Amniotic epithelial cell (primary cell): Measurements from ENCODE around the gene ACOX3.
"Not testable (repeated sequence)": the region's sequence is repeated elsewhere in the genome, so short reads cannot be mapped to it uniquely, and the experiment has no call there.

Source experiments
- DNase-seq: peaks from one replicate; pipeline ENCODE4 v3.0.0-alpha.2; 2010; ENCODE audit warnings: low read depth

Gene ACOX3

DNA sequence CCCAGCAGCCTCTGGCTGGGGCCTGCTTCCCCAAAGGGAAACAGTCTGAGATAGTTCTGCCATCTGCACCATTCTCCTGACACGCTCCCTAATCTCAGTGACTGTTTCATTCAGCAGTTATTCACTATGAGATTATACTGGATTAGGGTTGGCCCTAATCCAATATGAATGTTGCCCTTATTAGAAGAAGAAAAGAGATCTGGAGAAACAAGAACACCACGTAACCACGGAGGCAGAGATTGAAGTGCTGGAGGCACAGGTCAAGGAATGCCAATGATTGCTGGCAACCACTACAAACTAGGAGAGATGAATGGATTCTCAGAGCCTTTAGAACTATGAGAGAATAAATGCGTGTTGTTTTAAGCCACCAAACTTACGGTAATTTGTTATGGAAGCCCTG is 7.4 kb downstream of the ACOX3 start:
- DNase-seq = peak; percentile 68

DNA sequence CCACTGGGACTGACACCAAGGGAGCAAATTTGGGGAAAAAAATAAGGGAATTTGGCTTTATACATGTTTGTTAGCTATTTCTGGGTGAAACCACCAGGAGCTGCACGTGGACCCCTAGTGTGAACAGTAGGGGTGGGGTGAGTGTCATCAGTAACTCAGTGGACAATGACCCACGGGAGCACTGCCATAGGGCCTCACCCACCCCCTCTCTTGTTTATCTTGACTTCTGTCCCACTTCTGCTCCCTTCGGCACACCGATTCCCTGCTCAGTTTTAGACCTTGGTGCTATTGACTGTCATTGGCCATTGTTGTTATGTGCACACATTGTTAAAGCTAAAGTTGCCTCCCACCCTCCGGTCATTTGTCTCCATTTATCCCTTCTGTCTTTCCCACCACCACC is 9.0 kb downstream of the ACOX3 start:
- DNase-seq = no peak

DNA sequence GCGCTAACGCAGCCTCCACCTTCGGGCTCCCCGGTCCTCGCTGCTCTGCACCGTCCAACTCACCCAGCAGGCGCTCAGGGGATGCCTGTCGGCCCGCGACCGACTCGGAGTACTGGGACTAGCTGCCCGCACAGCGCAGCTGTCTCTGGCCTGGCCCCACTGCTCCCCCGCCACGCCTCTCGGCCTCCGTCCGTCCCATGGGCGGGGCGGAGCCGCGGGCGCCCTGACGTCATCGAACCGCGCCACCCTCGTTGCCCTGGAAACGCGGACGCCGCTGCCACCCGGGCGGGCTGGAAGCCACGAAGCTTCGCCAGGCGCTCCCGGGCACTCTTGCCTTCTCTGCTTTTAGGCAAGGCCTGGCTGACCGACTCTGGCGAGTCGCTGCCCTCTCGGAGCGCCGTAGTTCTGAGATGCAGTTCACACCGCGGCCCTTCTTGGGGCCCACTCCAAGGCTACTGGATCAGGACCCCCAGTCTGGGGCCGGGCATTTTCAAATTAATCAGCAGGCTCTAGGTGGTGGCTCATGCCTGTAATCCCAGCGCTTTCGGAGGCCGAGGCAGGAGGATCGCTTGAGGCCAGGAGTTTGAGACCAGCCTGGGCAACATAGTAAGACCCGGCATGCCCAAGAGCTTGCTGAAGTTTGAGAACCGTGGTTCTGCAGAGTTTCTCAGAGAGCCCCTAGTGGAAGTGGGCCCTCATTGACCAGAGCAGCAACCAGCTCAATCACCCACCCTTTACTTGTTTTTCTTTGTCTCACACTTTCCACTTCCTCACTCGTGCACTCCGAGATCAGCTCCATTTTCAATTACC is 12.0 kb downstream of the ACOX3 start:
- DNase-seq = peak; percentile 74

DNA sequence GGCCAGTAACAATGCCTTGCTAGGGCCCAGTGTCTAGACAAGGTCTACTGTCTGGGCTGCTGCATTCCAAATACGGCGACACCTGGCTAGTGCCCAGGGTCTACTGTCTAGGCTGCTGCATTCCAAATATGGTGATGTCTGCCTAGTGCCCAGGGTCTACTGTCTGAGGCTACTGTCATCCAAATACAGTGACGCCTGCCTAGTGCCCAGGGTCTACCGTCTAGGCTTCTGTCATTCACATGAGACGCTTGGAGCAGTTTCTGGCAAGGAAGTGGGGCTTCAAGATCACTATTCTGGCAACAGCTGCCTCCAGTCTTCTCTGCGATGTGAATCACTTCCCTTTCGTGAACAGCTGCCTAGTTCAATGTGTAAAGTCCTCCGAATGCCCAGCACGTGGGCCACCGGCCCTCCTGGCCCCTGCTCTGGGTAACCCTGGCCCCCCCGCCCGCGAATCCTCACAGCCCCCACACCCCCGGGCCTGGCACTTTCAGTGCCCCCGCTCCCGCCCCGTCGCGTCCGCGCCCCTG is 12.7 kb downstream of the ACOX3 start:
- DNase-seq = peak; percentile 43

DNA sequence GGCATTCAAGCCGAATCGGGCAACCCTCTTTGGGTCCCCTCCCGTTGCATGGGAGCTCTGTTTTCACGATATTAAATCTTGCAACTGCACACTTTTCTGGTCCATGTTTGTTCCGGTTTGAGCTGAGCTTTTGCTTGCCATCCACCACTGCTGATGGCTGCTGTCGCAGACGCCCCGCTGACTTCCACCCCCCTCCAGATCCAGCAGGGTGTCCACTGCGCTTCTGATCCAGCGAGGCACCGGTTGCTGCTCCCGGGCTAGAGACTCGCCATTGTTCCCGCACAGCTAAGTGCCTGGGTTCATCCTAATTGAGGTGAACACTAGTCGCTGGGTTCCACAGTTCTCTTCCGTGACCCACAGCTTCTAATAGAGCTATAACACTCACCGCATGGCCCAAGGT is 13.3 kb downstream of the ACOX3 start:
- DNase-seq = no peak

DNA sequence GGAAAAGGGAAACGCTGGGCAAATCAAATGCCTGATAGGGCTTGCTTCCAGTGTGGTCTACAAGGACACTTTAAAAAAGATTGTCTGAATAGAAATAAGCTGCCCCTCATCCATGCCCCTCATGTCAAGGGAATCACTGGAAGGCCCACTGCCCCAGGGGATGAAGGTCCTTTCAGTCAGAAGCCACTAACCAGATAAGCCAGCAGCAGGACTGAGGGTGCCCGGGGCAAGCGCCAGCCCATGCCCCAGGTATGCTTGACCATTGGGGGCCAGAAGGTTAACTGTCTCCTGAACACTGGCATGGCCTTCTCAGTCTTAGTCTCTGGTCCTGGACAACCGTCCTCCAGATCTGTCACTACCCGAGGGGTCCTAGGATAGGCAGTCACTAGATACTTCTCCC is 17.7 kb downstream of the ACOX3 start:
- no peak for DNase-seq

DNA sequence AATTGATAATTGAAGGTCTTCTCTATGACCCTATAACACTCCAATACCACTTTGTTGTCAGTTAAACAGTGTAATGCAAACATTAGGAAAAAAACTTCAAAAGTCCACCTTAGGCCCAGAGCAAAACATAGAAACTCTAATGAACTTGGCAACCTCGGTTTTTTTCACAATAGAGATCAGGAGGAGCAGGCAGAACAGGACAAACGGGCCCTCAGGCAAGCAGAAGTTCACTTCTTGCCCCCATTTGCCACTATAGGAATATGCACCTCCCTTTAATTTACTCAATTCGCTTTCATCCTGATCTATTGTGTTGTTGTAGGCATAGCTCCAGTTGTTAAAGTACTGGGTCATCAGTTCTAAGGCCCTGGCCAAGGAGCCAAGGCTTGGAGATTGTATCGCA is 18.2 kb downstream of the ACOX3 start:
- DNase-seq = no peak

DNA sequence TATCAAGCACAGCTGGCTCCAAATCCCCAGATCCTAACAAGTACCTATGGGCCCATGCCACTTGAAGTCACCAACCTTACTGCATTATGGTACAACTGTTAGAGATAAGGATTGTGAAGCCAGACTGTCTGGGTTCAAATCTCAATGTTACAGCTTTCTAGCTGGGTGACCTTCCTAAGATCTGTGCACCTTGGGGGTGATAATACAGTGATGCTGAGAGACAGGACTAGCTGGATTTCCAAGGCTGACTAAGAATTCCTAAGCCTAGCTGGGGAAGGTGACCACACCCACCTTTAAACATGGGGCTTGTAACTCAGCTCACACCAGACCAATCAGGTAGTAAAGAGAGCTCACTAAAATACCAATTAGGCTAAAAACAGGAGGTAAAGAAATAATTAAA is 20.4 kb downstream of the ACOX3 start:
- DNase-seq = not testable (repeated sequence)

DNA sequence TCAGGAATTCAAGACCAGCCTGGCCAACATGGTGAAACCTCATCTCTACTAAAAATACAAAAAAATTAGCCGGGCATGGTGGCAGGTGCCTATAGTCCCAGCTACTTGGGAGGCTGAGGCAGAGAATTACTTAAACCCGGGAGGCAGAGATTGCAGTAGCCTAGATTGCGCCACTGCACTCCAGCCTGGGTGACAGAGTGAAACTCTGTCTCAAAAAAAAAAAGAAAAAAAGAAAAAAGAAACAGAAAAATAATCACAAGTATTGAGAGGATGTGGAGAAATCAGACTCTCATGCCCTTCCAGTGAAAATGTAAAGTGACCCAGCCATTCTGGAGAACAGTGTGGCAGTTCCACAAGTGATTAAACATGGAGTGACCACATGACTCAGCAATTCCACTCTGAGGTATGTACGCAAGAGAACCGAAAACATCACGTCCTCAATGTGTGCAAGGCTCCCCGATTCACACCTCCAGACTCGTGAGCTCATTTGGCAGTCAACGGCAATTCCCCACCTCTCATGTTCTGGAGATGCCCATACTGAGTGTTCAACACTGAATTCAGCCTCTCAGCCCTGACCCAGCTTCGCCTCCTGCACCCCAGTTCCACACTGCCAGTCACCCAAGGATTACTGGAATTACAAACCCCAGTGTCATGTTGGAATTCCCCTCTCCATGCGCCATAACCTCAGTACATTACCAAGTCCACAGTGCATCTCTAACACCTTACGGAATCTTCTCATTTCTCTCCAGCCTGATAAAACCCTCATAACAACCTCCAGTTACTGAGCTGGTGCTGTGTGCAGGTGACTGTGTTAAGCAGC is 21.1 kb downstream of the ACOX3 start:
- DNase-seq = peak; percentile 72

DNA sequence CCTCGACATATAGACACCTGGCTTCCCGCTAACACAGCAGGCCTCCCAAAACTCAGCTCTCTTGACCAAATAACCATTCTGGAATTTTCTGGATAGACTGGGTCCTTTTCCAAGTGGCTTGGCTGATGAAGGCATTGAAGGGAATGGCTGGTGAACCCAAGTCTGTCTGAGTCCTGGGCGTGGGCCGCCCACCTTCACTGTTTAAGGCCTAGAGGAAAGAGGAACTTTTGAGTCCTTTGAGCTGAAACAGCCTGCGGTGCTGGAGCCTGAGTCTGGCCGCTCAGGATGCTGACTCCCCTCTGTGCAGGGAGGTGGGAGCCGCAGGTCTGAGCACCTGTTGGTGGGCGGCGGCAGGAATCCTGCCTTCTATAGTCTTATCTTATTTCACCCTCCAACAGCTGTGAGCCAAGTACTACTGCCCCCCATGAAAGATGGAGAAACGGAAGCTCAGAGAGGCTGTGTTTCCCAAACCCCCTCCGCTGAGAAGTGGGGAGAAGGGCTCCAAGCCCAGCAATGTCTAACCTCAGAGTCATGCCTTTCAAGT is 23.4 kb downstream of the ACOX3 start:
- no peak for DNase-seq

DNA sequence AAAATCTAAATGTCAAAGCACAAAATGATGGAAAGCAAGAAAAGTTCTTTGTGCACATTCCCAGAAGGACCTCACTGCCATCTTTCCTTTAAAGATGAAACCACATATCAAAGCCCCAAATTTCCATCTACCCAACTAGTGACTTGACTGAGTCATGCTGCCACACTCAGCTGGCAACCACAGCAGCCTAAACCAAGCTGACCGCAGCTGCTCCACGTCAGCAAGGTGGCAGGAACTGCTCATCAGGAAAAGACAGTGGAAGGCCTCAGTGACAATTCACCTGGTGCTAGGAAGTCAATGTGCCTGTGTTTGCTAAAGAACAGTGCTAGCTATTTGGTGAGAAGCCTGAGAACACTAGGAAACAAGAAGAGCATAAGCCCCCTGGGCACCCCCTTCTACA is 26.1 kb downstream of the ACOX3 start:
- no peak for DNase-seq

DNA sequence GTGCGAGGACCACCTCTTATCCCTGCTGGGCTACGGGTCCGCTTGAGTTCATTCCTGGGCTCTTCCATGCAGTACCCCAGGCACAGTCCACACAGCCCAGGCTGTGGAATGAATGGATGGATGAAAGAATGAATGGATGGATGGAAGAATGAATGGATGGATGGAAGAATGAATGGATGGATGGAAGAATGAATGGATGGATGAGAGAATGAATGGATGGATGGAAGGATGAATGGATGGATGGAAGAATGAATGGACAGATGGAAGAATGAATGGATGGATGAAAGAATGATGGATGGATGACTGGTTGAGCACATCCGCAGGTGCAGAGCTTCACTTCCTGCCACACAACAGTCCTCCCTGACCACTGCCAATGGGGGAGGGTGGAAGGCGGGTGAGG is 28.2 kb downstream of the ACOX3 start:
- DNase-seq = no peak

DNA sequence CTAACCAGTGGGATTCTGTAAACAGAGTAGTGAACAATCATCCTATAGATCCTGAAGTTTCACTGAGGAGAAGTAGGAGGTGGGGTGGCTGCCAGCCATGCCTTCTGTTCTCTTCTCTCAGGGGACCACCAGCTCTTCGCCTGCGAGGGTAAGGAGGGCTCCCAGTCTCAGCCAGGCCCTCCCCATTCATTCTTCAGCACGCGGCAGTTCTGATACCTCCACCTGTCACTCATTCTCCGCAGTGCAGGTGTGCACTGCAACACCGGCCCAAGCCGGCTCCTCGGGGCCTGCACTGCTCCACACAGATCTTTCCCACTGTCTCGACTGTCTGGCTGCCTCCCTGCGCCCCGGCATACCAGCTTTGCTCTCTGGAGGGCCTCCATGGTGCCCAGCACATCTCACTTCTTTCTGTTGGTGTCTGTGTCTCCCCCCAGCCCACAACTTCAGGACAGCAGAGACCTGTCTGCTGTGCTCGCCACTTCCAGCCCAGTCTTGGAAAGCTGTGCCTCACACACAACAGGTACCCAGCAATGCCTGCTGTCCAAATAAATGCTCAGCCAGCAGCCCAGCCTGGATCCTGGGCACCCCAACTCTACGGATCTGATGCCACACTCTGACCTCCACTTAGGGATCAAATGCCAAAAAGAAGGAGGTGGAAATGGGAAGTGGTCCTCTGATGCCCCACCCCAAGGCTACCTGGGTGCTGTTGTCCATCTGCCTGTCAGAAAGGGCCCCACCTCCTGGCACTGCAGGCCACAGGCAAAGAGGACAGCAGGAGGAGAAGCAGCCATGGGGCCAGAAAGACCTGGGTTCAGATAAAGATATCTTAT is 29.0 kb downstream of the ACOX3 start:
- no peak for DNase-seq

DNA sequence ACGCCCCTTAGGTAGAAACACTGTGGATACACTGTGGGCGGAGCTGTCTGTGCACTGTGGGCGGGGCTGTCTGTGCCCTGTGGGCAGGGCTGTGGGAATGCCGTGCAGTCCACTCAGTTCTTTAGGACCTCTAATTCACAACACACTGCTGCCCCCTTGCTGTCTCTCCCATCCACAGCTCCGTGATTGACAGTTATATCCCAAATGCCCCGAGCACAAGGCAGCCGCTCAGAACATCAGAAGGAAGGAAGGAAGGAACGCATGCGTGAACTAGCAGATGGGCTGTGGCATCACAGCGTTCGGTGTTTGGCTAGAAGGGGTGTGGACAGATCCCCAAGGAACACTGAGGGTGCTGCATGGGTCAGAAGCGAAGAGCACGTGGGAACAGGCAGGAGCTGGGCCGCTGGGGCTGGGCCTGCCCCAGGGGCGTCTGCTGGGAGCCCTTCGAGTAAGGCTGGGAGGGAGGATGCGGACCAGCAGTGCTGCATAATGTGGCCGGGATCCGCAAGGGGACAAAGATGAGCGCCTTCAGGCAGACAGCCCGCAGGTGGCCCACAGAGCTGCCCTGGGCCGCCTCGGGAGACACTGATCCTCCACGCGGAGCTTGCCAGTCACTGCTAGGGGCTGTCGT is 29.8 kb downstream of the ACOX3 start:
- DNase-seq = peak; percentile 86

DNA sequence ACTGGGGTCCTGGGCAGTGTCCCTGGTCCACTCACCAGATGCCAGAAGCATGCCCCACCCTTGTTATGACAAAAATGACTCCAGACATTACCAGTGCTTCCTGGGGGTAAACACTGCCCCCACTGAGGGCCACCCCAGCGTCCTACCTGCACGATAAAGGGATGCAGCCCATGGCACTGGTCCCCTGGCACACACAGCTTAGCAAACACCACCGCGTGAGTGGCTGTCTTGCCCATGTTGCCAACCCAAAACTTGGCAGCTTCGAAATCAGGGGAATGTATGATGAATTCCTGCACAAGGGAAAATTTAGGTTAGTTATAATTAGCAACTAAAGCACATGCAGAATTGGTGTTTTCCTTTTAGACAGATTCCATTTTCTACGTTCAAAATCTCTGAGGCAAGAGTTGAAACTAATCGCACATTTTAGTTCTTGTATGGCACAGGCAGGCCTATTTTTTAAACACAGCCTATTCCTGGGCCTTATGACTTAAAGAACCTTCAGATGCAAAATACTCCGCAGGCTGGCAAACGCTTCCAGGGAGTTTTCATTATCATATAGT is 30.4 kb downstream of the ACOX3 start:
- no peak for DNase-seq

DNA sequence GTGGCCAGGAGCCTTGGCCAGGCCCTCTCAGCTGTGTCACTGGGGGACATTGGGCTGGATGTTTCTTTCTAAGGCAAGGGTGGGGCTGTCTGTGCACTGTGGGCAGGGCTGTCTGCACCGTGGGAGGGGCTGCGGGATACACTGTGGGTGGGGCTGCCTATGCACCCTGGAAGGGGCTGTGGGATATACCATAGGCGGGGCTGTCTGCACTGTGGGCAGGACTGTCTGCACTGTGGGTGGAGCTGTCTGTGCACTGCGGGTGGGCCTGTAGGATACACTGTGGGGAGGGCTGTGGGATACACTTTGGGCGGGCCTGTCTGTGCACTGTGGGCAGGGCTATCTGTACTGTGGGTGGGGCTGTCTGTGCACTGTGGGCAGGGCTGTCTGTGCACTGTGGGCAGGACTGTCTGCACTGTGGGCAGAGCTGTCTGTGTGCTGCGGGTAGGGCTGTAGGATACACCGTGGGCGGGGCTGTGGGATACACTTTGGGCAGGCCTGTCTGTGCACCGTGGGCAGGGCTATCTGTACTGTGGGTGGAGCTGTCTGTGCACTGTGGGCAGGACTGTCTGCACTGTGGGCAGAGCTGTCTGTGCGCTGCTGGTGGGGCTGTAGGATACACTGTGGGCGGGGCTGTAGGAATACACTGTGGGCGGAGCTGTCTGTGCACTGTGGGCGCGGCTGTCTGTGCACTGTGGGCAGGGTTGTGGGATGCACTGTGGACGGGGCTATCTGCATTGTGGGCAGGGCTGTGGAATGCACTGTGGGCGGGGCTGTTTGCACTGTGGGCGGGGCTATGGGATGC is 31.1 kb downstream of the ACOX3 start:
- peak; percentile 13 for DNase-seq

DNA sequence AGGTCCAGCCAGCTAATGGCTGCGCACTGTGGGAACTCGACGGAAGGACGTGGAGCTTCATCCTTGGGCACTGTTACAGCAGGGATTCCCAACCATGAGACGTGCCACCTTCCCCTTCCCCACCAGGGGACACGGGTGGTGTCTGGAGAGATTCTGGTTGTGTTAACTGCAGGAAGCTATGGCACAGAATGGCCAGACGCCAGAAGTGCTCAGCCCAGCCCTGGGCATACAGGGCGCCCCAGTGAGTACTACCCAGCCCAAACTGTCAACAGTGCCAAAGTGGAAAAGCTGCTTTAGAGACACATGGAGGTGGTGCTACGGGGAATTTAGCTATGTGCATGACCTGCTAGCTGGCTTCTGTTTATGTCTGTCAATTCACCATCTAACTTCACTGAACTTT is 32.8 kb downstream of the ACOX3 start:
- DNase-seq = no peak

DNA sequence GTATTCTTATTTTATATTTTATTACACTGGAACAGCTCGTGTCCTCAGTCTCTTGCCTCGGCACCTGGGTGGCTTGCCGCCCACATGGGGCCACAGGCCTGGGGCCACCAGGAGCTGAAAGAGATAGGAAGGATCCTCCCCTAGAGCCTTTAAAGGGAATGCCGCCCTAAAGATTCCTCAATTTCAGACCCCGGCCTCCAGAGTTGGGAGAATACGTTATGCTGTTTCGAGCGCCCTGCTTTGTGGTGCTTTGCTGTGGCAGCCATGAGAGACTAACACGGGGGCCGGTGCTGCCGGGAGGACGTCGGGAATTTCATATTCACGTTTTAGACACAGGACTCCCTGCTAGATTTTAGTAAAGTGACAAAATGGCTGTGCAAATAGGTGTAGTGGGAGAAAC is 33.2 kb downstream of the ACOX3 start:
- no peak for DNase-seq

DNA sequence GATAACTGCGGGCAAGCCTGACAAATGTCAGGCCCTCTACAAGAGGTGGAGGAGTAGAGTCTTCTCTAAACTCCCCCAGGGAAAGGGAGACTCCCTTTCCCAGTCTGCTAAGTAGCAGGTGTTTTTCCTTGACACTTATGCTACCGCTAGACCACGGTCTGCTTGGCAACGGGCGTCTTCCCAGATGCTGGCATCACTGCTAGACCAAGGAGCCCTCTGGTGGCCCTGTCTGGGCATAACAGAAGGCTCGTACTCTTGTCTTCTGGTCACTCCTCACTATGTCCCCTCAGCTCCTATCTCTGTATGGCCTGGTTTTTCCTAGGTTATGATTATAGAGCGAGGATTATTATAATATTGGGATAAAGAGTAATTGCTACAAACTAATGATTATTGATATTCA is 33.6 kb downstream of the ACOX3 start:
- peak; percentile 50 for DNase-seq

DNA sequence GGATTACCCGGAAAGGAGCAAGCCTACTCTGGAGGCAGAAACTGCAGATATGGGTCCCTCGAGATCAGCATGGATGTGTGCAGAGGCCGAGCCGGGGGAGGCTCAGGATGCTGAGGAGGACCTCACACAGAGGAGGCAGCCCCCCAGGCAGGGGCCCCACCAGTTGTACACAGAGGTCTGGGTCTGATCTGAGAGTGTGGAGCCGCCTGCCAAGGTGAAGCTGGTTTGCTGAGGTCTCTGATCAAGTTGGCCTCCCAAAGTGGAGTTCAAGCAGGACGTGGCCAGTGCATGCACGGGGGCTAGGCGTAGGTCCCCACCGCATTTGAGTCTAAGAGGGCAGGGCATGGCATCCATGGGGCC is 35.0 kb downstream of the ACOX3 start:
- no peak for DNase-seq
